GM18858 (cell line): ENCODE data around the gene WFDC12.
"Not testable (repeated sequence)": the region's sequence is repeated elsewhere in the genome, so short reads cannot be mapped to it uniquely, and the experiment has no call there.

ENCODE experiments used
- ATAC-seq: cut with Tn5 transposase; IDR thresholded peaks from one replicate; pipeline ENCODE4 v1.9.1; 2021; ENCODE audit not compliant: unreplicated experiment

WFDC12 gene

GRCh38 chr20:45124365-45124764 lies at the start of gene WFDC12:
TSS of gene WFDC12 (minus strand) at chr20:45124465. CDS start at chr20:45124447, 18 bp downstream.
- ATAC-seq = no peak

- no peak for ATAC-seq
Observed at GRCh38 chr20:45173522-45173921, 49.3 kb upstream of the WFDC12 start.

GRCh38 chr20:45164906-45165305 lies 40.6 kb upstream of the WFDC12 start:
- ATAC-seq = no peak

- no peak for ATAC-seq
Observed at GRCh38 chr20:45163083-45163803, 39.0 kb upstream of the WFDC12 start.

GRCh38 chr20:45157962-45158361 lies 33.7 kb upstream of the WFDC12 start:
- ATAC-seq = no peak

GRCh38 chr20:45156713-45157112 lies 32.4 kb upstream of the WFDC12 start:
- no peak for ATAC-seq

- ATAC-seq = not testable (repeated sequence)
Observed at GRCh38 chr20:45154794-45155193, 30.5 kb upstream of the WFDC12 start.

- ATAC-seq = no peak
Observed at GRCh38 chr20:45154183-45154582, 29.9 kb upstream of the WFDC12 start.

- no peak for ATAC-seq
Observed at GRCh38 chr20:45153752-45154151, 29.5 kb upstream of the WFDC12 start.

- ATAC-seq = no peak
Observed at GRCh38 chr20:45153147-45153546, 28.9 kb upstream of the WFDC12 start.

GRCh38 chr20:45152405-45152804 lies 28.1 kb upstream of the WFDC12 start:
- no peak for ATAC-seq

GRCh38 chr20:45149062-45149461 lies 24.8 kb upstream of the WFDC12 start:
- ATAC-seq = no peak

- ATAC-seq = no peak
Observed at GRCh38 chr20:45140836-45141235, 16.6 kb upstream of the WFDC12 start.

GRCh38 chr20:45139733-45140375 lies 15.6 kb upstream of the WFDC12 start:
- not testable (repeated sequence) for ATAC-seq

GRCh38 chr20:45138561-45139300 lies 14.5 kb upstream of the WFDC12 start:
- no peak for ATAC-seq

GRCh38 chr20:45136911-45137310 lies 12.6 kb upstream of the WFDC12 start:
- ATAC-seq = no peak

GRCh38 chr20:45128099-45128498 lies 3.8 kb upstream of the WFDC12 start:
- no peak for ATAC-seq

- ATAC-seq = no peak
Observed at GRCh38 chr20:45121388-45121787, 2.9 kb downstream of the WFDC12 start.

GRCh38 chr20:45119556-45120266 lies 4.6 kb downstream of the WFDC12 start:
- ATAC-seq = no peak

GRCh38 chr20:45118028-45118427 lies 6.2 kb downstream of the WFDC12 start:
- ATAC-seq = no peak

GRCh38 chr20:45117581-45117980 lies 6.7 kb downstream of the WFDC12 start:
- no peak for ATAC-seq
